SH-SY5Y (cell line): Measurements from ENCODE around the gene PLEKHA7.

Source experiments
- GATA2 ChIP-seq: IDR thresholded peaks from 2 replicates; pipeline ENCODE4 v1.6.1; 2011; ENCODE audit warnings: mild to moderate bottlenecking, low read depth, low read length
- GATA3 ChIP-seq: IDR thresholded peaks from 2 replicates; pipeline ENCODE4 v1.6.1; 2011; ENCODE audit warnings: low read depth, mild to moderate bottlenecking, low read length, moderate library complexity

DNA sequence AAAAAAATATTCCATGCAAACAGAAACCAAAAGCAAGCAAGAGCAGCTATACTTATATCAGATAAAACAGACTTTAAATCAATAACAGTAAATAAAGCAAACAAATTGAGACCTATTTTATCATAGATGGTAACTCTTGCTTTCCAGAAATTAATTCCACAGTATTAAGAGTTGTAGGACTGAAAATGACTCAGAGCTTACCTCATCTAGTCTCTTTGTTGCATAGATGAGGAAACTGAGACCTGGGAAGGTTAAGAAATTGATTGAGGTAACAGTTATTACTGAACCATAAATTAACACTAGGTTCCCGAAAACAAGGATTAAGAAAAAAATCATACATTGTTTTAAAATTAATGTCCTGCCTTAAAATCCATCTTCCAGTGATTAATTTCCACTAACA, 123.8 kb downstream of the PLEKHA7 start:
- TF ChIP-seq GATA2 = no peak
- no peak for TF ChIP-seq GATA3
